Fibroblast of lung (primary cell): ENCODE results near the gene ERICH6B.

Experiments used
- CTCF ChIP-seq, 2 donors: IDR thresholded peaks in 1 of 2; conservative IDR thresholded peaks in 1 of 2; 1 replicate in 1 of 2; 2 replicates in 1 of 2; pipeline ENCODE4 v1.5.1; 2011 to 2012; ENCODE audit warnings: low read length in 2 of 2, control low read depth in 1 of 2, inconsistent platforms in 1 of 2, low read depth in 1 of 2, mild to moderate bottlenecking in 1 of 2
- EZH2 ChIP-seq: IDR thresholded peaks from 2 replicates; pipeline ENCODE4 v1.5.1; 2012; ENCODE audit warnings: low read length, control low read depth, mild to moderate bottlenecking; ENCODE audit errors: missing control alignments

GRCh38 chr13:45542391-45542790 is 73.1 kb downstream of the ERICH6B start:
- TF ChIP-seq CTCF (conservative IDR thresholded peaks at IDR 0.05 in 1 of 2, IDR thresholded peaks at IDR 0.05 in 1 of 2; ENCODE audit: low read depth in 1 of 2, low read length in 2 of 2) (no peak), EZH2 (no peak)
